Subcutaneous adipose tissue (tissue), 4 donors: ENCODE measurements around the gene SCAMP4. TPM values are rescaled to one million over a fixed set of nuclear protein-coding genes. Genes with fewer than 3 reads are reported as not detected.

Source experiments
- total RNA-seq, 4 donors: library from RNA; depleted of rRNA; stranded (reverse); fragments of >200 nt; gene quantifications; one replicate each; pipeline ENCODE4 v1.1.0, GENCODE V29; 2016
- TF ChIP-seq, protein P1 (sequence below): fragments of 450-650 bp; IDR thresholded peaks from one replicate; pipeline ENCODE4 v1.5.1; 2016; ENCODE audit warnings: low read depth, mild to moderate bottlenecking, control low read depth, antibody characterized with exemption, moderate library complexity

Gene SCAMP4
- total RNA-seq, 4 donors from 2014 or later: 20.9 to 45.8 (median 42.4) TPM

DNA sequence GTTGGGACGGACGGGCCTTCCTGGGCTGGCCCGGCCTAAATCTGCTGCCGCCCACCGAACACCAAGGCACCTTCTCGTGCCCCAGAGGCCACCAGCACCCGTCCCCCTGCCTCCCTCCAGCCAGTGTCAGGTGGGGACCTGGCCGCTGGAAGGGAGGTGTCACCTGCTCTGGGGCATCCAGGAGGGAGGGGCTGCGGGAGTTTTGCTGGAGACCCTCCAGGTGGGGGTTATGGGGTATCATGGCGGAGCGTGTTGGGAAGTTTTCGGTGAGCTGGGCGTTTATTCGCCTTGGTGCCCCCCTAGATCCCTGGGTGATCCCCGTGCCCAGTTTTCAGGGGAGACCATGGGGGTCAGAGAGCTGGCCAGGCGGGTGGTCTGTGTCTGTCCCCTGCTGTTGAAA is 45.4 kb downstream of the SCAMP4 start:
- TF ChIP-seq, protein P1, sequence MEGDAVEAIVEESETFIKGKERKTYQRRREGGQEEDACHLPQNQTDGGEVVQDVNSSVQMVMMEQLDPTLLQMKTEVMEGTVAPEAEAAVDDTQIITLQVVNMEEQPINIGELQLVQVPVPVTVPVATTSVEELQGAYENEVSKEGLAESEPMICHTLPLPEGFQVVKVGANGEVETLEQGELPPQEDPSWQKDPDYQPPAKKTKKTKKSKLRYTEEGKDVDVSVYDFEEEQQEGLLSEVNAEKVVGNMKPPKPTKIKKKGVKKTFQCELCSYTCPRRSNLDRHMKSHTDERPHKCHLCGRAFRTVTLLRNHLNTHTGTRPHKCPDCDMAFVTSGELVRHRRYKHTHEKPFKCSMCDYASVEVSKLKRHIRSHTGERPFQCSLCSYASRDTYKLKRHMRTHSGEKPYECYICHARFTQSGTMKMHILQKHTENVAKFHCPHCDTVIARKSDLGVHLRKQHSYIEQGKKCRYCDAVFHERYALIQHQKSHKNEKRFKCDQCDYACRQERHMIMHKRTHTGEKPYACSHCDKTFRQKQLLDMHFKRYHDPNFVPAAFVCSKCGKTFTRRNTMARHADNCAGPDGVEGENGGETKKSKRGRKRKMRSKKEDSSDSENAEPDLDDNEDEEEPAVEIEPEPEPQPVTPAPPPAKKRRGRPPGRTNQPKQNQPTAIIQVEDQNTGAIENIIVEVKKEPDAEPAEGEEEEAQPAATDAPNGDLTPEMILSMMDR: no peak

DNA sequence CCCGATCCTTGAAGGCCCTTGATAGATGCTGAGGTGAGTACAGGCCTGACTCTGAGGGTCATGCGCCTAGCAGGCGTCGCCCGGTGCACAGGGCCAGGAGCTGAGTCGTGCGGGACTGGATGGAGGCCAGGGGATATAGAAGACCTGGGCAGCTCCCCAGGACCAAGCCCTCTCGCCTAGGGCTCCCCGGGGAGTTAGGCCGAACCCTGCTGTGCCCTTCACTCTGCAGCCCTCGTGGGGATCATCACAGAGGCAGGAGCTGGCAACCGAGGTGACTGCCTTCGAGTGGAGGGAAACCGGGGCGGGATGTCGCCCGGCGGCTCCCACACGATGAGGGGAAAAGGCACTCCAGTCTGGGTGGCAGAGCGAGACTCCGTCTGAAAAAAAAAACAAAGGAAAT is 47.4 kb downstream of the SCAMP4 start:
- TF ChIP-seq, protein P1: no peak

DNA sequence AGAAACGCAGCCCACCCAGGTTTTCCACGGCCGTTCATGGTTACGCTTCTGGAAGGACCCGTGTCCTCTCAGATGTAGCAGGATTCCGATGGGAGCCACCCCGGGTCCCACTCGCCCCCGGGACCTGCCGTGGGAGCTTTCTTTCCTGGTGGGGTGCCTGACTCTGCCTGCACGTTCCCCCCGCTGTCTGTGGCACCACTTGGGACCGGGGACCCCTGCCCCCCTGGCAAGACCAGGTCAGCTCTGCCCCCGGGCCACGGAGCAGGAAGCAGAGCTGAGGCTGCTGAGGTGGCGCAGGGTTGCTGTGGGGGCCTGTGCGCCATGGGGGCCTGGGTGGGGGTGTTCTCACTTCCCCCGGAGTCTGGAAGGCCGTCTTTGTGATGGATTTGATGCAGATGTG is 47.8 kb downstream of the SCAMP4 start:
- TF ChIP-seq, protein P1: no peak

DNA sequence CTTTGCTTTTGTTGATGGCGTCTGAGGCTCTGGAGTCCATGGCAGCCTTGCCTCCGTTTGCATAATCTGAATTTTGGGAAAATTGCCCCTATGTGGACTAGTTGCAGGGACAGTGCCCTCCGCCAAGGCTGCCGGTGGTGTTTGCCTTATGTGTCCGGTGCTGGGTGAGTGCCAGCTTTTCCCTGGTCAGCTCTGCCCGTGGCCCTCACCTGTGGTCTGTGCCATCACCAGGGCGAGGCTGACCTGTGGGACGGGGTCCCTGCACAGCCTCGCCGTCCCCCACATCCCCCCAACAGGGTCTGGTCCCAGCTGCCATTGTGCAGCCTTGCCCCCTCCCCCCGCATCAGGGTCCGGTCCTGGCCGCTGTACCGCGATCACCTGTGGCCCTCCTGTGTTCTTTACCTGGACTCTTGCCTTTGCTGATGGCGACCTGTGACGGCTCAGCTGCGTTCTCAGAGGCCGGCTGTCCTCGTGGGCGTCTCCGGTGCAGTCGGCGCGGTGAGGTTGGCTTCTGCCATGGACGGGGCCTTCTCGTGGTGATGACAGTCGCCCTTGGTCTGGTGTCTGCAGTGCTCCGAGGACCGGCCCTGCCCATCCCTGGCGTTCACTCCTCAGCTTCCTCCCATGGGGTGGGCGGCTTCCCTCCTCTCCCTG is 48.4 kb downstream of the SCAMP4 start:
- TF ChIP-seq, protein P1: no peak

DNA sequence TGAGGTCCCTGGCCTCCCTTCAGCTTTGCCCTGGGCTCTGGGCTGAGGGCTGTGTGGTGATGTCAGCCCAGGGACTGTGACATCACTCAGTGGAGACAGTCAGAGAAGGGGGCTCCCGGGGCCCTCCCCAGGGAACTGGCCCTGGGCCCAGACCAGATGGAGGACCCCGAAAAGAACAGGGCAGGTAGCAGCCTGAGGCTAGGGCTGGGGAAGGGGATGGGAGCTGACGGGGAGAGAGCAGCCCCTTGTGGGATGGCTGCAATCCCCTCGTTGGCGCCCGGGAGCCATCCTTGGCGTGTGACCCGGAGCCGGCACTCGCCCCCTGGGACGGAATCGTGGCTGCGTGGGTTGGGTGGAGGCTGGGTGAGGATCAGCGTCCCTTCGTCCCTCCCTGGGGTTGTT is 49.3 kb downstream of the SCAMP4 start:
- TF ChIP-seq, protein P1: no peak

DNA sequence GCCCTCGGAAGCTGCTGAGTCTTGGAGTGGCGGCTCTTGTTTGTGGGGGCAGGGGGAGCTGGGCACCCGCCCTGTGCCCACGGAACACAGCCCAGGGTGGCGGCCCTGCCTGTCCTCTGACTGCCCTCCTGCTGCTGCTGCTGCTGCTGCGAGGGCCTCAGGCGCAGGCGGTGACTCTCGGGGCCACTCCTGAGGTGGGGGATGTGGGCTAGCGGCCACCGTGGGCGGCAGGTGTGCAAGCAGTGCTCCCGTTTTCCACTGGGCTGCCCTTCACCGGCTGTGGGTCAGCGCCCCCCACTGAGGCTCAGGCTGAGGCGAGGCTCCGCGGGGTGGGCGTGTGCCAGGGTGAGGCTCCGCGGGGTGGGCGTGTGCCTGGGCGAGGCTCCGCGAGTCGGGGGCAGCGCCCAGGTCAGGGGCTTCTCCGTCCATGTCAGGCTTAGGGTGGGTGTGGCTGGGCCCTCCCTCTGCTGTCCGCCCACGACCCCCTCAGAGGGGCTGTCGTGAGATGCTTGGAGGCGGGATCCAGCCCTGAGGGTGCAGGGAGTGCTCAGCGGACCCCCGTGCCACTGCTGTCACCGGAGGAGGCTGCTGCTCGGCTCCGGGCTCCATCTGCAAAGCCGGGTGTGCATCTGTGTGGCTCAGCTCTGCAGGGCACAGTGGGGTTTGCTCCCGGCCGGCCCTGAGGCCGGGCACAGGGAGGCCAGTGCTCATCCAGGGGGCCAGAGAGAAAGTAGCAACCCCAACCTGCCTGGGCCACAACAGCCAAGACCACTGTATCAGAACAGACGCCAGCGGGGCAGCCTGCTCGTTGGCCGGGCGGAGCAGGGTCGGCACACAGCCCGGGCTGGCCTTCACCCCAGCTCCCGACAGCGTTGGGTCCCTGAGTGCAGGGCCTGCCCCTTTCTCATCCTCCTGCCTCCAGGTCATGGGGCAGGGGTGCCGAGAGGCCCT is 50.2 kb downstream of the SCAMP4 start:
- TF ChIP-seq, protein P1: no peak

DNA sequence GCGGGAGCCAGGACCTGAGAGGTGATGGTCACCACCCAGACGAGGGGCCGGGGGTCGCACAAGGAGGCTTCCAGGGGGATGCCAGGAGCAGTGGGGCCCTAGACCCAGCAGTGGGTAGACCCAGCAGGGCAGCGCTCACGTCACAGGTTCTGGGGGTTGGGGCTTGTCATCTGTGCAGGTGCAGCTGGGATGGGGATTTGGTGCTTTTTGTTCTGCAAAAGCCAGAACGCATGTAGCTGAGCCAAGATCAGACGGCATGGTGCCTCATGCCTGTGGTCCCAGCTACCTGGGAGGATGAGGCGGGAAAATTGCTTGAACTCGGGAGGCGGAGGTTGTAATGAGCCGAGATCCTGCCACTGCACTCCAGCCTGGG is 50.9 kb downstream of the SCAMP4 start:
- TF ChIP-seq, protein P1: no peak
